ENCODE data around the gene GBX2. TPM values are rescaled to one million over a fixed set of nuclear protein-coding genes. Genes with fewer than 3 reads are reported as not detected.
A peak's percentile ranks its signal among the peaks of the same experiment; 100 is the strongest.

GBX2 gene
- total RNA-seq, 1 experiment from 2014 or later, result 1.9 TPM

- DNase-seq (ENCODE audit: low read depth), result no peak
Observed at GRCh38 chr2:236169151-236169721, 1.1 kb upstream of the GBX2 start.

- DNase-seq (ENCODE audit: low read depth), result peak; percentile 42
Observed at GRCh38 chr2:236167297-236168109, 683 bp downstream of the GBX2 start.

DNA sequence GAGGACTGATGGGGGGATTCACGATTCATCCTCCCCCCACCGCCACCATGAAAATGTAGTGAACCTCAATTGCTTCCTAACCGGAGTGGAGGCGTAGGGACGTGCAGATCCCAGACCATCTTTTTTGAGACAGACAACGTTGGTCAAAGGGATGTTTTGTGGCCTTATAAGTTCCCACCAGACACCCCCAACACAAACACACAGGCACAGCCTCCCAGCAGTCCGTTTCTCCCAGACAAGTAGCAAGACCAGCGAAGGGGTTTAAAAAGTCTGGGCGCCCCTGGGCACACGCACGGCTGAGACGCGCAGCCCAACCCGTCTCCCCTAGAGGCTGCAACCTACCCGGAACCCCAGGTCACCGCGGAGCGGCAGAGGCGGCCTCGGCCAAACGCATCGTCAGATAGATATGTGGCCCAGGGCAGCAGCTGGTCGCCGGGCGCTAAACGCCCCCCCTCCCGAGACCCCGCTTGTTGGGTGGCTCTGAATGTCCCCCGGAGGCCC is 1.3 kb downstream of the GBX2 start:
- no peak for DNase-seq (ENCODE audit: low read depth)

DNA sequence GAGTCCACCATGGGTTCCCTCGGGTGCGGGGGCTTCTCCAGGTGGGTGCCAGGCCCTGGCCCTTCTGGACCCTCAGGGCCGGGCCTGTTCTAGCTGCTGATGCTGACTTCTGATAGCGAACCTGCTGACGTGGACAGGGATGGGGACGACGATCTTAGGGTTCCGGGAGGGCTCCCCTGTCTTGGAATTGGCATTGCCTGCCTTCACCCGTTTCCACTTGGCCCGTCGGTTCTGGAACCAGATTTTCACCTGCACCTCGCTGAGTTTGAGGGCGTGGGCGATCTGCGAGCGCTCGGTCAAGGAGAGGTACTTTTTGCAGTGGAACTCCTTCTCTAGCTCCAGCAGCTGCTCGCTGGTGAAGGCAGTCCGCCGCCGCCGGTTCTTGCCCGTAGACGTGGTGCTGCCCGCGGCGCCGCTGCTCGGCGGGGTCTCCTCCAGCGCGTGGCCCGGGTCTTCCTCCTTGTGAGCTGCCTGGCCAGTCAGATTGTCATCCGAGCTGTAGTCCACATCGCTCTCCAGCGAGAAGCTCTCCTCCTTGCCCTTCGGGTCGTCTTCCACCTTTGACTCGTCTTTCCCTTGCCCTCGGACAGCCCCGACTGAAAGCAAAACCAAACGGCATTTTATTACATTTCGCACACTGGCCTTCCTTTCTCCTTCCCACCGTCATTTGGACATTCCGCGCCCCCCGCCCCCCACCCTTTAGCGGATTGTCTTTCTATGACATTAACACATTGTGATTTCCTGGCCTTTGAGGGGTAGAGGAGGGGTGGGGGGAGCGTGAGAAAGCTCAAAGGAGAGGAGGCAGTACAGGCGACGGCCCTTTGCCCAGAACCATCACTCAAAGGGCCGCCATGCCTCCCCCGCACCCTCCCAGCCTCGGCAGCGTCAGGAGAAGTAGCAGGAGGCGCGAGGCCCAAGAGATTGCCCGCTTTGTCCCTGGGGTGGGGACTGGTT is 2.1 kb downstream of the GBX2 start:
- DNase-seq (ENCODE audit: low read depth), result no peak

- DNase-seq (ENCODE audit: low read depth), result no peak
Observed at GRCh38 chr2:236164925-236165841, 3.0 kb downstream of the GBX2 start.

GRCh38 chr2:236164201-236164924 is 3.8 kb downstream of the GBX2 start:
- no peak for DNase-seq (ENCODE audit: low read depth)

- no peak for DNase-seq (ENCODE audit: low read depth)
Observed at GRCh38 chr2:236163471-236164200, 4.5 kb downstream of the GBX2 start.

DNA sequence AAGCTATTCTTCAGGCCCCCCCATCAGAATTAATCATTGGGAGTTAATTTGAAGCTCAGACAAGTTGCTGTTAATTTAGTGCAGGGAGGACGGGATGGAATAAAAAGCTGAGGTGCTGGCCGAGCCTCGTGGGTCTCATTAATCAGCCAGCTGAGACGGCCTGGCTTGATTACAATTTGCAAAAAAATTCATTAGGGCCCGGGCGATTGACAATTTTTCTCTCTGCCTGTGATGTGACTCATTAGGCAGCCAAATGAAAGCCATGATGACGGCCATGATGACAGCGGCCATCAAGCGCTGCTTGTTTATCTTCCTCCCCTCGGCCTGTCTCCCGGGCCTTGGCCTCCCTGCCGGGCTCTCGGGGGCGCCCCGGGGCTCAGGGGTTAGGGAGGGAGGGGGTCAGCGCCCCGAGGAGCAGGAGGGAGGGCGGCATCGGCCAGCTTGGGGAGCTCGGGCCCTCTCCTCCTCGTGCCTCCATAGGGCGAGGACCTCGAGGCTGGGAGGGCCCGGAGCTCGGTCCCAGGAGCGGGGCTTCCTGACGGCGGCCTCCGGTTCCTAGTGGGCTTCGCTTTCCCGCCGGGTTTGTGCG is 5.2 kb downstream of the GBX2 start:
- no peak for DNase-seq (ENCODE audit: low read depth)

DNA sequence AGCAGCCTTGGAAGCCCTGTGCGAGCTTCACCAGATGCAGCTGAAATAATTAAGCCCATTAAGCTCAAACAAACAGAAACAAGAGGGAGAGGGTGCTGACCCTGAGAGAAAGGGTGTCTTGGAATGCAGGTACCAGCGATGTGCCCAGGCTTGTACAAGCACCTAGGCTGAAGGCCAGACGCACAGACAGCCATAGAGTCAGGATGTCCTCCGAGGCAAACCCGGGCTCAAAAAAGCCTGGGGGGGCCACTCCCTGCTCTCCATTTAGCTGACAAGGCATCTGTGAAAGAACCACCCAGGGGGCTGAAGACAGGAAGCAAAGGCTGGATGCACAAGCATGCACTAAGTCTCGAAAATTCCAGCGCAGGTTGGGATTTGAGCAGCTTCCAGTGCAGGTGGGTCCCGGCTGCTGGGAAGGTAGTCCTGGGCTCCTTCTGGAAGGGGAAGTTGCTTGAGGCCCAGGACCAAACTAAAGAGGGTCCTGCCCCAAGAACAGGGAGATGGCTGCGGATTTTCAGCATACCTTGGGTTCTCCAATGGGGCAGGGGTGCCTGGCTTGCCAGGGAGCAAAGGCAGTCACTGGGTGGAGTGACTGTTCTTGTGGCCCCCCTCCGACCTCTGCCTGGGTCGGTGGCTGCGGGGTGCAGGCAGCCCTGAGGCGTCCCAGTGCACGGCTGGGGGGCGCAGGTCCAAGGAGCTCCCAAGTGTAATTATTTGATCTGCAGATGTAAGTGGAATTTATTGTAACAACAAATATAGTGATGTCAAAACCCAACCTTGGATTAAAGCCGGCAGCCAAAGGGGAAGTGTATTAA is 5.9 kb downstream of the GBX2 start:
- DNase-seq (ENCODE audit: low read depth), result no peak

DNA sequence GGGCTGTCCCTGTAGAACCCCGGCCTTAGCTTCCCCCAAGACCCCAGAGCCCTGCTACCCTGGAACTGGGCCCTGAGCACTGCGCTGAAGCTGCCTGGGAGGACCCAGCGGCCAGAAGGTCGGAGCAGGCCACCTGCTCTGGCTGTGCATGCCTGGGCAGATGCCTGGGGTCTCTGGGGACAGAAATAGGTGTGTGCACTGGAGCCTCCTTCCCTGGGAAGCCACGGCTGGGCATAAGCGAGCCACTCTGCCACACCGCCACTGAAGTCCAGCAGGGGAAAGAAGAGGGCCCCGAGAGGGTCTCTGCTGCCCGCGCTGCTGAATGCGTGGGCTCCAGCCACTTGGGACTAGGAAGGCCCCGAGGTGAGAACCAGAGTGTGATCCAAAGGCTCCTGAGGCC is 6.7 kb downstream of the GBX2 start:
- DNase-seq (ENCODE audit: low read depth), result no peak

GRCh38 chr2:236161082-236161462 is 7.1 kb downstream of the GBX2 start:
- no peak for DNase-seq (ENCODE audit: low read depth)

DNA sequence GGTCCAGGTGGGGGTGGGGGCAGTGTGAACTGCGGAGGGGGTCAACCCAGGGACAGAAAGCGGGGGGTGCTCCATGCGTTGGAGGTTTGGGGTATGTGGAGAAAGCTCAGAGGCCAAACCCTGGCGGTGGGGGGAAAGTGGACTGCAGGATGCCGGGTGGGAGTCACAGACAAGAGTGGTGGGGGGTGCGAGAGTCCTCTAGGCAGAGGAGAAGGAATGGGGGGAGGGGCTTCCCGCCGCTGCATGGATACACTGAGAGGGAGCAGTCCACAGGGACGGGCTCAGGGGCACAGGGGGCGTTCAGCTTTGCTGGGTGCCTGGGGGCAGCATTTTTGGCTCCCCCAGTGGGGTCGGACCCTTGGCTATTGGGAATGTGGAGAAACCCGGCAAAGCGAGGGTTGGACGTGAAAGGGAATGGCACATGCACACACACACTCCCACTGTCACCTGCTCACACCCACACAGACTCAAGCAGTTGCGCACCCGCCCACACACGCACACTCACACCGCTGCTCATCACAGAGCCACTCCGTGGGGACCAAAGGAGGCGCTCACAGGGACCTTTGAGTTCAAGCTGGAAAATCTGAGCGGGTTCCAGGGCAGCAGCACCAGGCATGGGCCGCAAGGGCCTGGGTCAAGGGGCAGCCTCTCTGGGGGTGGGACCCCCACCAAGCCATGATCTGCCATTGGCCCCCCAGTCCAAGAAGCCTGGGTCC is 7.7 kb downstream of the GBX2 start:
- DNase-seq (ENCODE audit: low read depth), result no peak

GRCh38 chr2:236159778-236160170 is 8.4 kb downstream of the GBX2 start:
- DNase-seq (ENCODE audit: low read depth), result no peak

GRCh38 chr2:236158969-236159777 is 9.0 kb downstream of the GBX2 start:
- no peak for DNase-seq (ENCODE audit: low read depth)

DNA sequence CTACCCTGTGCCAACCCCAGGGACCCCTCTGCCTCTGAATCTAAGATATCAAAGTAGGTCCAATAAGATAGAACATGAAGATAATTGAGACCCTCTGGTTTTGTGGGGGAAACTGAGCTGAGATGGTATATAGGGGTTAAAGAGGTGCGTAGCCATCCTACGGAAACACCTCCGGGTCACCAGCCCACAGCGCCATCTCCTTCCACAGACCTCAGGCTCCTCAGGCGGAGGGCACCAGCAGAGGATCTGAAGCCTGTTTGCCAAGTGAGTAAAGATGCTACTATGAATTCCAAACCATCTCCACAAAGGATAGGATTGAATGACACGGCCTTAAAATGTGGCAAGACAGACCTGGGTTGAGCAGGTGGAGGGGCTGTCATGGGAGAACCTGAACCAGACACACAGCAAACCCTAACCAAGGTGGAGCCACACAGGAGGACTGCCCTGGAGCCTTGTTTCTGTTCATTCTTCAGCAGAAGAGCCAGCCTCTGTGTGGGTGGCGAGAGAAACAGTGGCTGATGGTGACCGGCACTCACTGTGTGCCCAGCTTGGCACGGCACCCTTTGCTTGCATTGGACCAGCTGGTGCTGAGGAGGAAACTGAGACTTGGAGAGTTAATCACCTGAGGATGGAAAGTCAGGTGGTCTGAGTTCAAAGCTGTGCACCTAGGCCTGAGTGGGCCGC is 10.2 kb downstream of the GBX2 start:
- DNase-seq (ENCODE audit: low read depth), result no peak

DNA sequence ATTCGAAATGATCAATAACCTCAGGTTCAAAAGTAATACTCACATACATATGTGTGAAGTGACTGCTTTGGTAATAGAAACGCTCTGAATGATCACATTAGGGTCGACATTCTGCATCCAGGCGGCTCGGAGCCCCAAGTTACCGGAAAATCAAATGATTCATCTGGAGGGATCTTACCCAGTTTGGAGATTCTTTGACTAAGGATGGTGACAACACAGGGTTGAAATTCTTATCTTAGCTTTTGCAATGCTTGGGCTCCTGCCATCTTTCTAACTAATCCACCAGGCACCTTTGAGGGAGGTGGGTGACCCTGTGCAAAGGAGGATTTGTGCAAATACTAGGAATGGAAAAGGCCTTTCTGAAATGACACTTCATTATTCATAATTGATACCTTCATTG is 10.8 kb downstream of the GBX2 start:
- peak; percentile 28 for DNase-seq (ENCODE audit: low read depth)
